ENCODE results near the gene PRDM16.

Gene PRDM16

DNA sequence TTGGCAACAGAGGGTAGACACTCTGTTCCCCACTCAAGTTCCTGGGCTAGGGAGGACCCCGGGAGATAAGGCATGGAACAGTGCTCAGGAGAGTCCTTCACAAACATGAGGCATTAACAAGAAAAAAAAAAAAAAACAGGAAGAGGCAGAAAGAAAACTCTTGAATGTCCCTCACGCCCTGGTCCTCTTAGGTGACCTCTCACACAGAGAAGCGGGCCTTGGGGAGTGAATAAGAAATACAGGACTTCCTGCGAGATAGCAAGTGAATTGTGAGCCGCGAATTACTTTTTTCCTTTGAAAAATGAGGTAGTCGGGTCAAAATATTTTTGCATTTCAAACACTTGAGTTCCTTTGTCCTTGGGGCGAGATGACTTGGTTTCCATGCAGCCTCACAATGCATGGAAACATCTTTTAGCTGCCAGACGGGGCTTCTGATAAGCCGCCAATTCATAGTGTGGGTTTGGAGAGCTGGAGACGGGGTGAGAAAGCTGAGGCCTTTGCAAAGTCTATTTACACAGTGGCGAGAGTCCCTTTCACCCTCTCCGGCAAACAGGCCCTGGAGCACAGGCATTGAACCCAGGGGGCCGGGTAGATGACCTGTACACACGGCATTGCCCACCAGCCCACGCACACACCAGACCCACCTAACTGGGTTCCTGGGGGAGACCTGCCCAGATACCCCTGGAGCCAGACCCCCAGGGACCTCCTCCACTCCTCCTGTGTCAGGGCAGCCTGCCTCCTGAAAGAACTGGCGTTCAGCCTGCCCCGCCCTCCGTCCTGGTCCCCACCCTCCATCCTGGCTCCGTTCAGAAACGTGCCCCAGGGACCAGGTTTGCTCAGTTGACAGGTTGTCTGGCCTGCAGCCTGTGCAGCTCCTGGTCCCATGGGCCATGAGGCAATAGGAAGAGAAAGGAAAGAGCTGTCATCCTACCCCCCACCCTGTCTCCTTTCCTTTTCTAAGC, 192.3 kb downstream of the PRDM16 start:
- no peak overlapping the region for H3K9ac ChIP-seq (ENCODE audit: low read depth, low read length)
- no peaks in the 10 kb centered on the region for H3K36me3 ChIP-seq (ENCODE audit: insufficient read depth, low read length)
- no peaks in the 10 kb centered on the region for H3K4me1 ChIP-seq (ENCODE audit: insufficient read depth, low read length)
- H3K9me3 ChIP-seq (ENCODE audit: control insufficient read depth, insufficient read depth, low read length): no peaks in the 10 kb centered on the region; the same call in 1 of the 2 replicates

DNA sequence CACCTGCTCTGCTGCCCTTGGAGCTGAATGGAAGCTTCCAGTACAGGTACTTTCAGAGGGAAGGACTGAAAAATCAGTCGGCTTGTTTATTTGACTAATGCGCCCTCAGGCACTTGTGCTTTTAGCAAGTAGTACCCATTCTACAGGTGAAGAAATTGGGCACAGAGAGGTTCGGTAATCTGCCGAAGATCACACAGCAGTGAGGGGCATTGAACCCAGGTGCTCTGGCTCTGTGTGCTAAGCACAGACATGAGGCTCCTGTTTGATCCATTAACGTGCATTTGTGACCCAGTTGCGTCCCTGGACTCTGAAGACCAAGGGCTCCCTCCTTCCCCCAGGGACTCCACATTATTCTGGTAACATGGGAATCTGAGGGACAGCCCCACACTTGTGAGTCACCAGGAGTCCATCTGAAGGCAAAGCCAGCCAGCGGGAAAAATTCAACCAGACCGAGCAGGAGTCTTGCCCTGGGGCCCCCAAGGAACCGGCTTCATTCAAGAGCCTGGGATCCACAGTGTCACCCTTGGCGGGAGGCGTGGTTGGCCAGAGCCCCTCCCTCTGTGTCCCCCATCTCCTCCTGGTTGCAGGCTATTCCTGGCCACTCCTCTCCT, 193.1 kb downstream of the PRDM16 start:
- Histone ChIP-seq H3K36me3 (ENCODE audit: insufficient read depth, low read length) (no peaks in the 10 kb centered on the region), H3K9ac (ENCODE audit: low read depth, low read length) (no peak overlapping the region), H3K4me1 (ENCODE audit: insufficient read depth, low read length) (no peaks in the 10 kb centered on the region), H3K9me3 (ENCODE audit: control insufficient read depth, insufficient read depth, low read length) (no peaks in the 10 kb centered on the region; the same call in 1 of the 2 replicates)

DNA sequence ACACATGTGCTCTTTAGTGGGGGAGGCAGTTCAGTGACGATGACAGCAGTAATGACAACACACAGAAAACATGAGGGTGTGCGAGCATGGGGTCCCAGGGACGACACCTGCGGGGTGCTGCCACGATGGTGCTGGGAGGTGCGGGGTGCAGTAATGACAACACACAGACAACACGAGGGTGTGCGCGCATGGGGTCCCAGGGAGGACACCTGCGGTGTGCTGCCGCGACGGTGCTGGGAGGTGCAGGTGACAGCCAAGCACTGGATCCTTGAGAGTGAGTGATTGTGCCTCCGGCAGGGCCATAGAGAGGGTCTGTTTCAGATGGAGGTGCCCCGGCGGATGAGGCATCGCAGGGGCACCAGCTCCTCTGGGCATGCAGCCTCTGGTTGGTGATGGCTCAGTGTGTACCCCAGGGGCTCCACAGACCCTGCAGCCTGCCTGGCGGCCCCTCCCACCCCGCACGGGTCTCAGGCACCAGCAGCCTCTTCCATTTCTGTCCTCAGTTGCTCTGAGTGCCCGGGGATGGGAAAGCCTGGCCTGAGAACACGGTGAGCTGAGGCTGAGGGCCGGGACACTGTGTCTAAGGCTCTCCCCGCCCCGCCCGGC, 193.8 kb downstream of the PRDM16 start:
- H3K4me1 ChIP-seq (ENCODE audit: insufficient read depth, low read length): no peaks in the 10 kb centered on the region
- H3K9me3 ChIP-seq (ENCODE audit: control insufficient read depth, insufficient read depth, low read length): no peaks in the 10 kb centered on the region
- no peak overlapping the region for H3K9ac ChIP-seq (ENCODE audit: low read depth, low read length)
- no peaks in the 10 kb centered on the region for H3K36me3 ChIP-seq (ENCODE audit: insufficient read depth, low read length)

DNA sequence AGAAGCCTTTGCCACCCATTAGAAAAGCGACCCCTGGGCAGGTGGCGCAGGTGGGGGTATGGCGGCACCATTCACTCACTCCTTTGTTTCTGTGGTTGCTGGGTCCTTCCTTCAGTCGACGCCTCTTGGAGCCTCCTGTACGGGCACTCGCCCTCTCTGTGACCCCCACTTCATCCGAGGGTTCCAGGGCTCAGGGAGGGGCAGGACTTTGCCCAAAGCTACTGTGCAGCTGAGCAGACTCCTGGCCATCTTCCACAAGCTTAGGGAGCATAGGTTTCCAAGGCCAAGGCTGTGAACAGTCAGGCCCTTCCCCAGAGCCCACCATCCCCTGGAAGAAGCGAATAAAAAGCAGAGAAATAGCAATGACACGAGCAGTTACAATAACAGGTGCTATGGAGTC, 194.8 kb downstream of the PRDM16 start:
- Histone ChIP-seq H3K9ac (ENCODE audit: low read depth, low read length) (no peak overlapping the region), H3K36me3 (ENCODE audit: insufficient read depth, low read length) (no peaks in the 10 kb centered on the region), H3K9me3 (ENCODE audit: control insufficient read depth, insufficient read depth, low read length) (no peaks in the 10 kb centered on the region), H3K4me1 (ENCODE audit: insufficient read depth, low read length) (no peaks in the 10 kb centered on the region)

DNA sequence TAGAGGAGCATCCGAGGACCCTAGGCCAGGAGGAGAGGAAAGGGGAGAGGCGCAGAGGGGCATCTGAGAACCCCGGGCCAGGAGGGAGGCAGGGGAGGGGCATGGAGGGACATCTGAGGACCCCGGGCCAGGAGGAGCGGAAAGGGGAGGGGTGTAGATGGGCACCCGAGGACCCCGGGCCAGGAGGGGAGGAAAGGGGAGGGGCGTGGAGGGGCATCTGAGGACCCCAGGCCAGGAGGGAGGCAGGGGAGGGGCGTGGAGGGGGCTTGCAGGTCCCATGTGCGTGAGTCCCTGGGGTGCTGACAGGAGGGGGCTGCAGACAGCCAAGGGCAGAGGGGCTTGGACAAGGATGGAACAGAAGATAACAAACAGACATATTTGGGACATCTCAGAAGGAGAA, 195.5 kb downstream of the PRDM16 start:
- no peaks in the 10 kb centered on the region for H3K4me1 ChIP-seq (ENCODE audit: insufficient read depth, low read length)
- no peaks in the 10 kb centered on the region for H3K36me3 ChIP-seq (ENCODE audit: insufficient read depth, low read length)
- no peaks in the 10 kb centered on the region for H3K9me3 ChIP-seq (ENCODE audit: control insufficient read depth, insufficient read depth, low read length)
- H3K9ac ChIP-seq (ENCODE audit: low read depth, low read length): no peak overlapping the region

DNA sequence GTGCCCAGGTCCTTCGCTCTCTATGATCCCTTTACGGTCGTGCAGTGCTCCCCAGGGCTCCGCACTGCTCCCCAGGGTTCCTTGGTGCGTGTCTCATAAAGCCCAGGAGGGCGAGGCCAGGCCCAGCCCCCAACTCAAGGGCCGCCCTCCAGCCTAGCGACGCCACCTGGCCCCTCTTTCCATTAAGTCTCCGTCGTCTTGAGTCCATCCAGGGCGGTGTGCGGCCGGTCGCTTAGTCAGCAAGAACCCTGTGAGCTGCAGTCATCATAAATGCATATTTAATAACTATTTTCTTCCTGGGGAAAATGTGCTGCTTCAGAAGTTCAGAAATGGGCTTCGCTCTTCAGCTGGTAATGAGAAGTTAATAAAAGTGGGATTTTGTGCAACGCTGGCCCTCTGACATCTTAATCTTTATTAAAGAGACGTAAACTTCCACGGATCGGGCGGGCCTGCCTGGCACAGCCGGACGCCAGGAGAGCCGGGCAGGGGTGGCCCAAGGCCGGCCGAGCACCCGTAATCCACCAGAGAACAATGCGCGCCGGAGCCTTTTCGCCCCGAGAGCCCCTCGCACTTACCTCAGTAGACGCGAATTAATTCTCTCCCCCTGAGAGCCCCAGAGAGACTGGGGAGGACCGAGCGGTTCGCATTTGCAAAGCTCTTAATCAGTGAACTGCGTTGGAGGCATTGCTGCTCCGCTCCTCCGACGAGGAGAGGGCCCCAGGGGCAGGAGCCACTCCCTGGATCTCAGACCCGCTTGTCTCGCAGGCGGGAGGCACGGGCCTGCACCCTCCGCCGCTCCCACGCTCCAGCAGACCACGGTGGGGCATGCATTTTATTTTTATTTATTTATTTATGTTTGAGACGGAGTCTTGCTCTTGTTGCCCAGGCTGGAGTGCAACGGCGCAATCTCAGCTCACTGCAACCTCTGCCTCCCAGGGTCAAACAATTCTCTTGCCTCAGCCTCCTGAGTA, 197.1 kb downstream of the PRDM16 start:
- H3K36me3 ChIP-seq (ENCODE audit: insufficient read depth, low read length): no peaks in the 10 kb centered on the region
- H3K9ac ChIP-seq (ENCODE audit: low read depth, low read length): no peak overlapping the region
- H3K4me1 ChIP-seq (ENCODE audit: insufficient read depth, low read length): no peaks in the 10 kb centered on the region
- H3K9me3 ChIP-seq (ENCODE audit: control insufficient read depth, insufficient read depth, low read length): no peaks in the 10 kb centered on the region

DNA sequence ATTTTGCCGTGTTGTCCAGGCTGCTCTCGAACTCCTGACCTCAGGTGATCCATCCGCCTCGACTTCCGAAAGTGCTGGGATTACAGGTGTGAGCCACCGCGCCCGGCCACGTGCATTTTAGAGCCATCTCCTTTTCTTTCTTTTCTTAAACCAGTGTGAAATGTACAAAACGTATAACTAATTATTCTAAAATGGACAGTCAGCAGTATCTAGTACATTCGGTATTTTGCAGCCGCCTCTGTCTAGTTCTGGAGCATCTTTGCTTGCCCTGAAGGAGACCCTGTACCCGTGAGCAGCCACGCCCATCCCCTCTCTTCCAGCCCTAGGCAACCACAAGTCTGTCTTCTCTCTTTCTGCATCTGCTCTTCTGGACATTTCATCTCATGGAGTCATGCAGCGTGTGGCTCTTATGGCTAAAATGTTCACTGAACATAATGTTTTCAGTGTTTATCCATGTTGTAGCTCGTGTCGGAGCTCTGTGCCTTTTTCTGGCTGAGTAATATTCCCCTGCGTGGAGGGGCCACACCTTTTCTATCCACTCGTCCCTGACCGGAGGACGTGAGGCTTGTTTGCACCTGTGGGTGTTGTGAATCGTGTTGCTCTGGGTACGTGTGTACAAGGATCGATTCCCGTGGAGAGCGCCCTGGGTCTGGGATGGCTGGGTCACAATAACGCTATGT, 198.0 kb downstream of the PRDM16 start:
- Histone ChIP-seq H3K36me3 (ENCODE audit: insufficient read depth, low read length) (no peaks in the 10 kb centered on the region), H3K4me1 (ENCODE audit: insufficient read depth, low read length) (no peaks in the 10 kb centered on the region), H3K9ac (ENCODE audit: low read depth, low read length) (no peak overlapping the region), H3K9me3 (ENCODE audit: control insufficient read depth, insufficient read depth, low read length) (no peaks in the 10 kb centered on the region)

DNA sequence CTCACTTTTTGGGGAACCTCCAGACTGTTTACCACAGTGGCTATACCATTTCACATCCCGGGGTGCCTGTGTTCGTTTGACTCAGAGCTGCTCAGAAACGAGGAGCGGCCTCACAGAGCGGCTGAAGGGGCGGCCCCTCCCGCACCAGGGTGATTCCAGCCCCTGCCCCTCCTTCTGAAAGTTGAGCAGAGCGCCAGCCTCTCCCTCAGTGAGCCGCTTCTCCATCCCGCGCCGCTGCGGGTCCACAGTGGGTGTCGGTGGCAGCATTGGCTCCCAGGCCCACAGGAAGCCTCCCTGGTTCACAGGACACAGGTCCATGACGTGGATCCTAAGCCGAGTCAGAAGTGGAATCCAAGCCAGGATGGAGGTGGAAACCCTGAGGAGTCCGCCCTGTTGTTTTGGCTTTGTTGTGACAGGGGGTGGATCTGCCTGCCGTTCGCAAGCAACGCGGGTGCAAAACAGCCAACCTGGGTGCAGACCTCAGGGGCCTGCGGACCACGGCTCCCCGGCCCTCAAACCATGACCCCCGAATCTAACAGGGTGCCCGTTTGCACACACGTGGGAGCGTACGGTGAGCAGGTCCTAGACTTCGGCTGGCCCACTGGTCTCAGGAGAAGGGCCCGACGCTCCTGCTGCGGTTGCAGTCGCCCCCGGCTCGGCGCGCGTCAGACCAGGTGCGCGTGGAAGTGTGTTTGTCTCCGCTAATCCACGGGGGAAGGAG, 198.7 kb downstream of the PRDM16 start:
- Histone ChIP-seq H3K36me3 (ENCODE audit: insufficient read depth, low read length) (no peaks in the 10 kb centered on the region), H3K9ac (ENCODE audit: low read depth, low read length) (no peak overlapping the region)

DNA sequence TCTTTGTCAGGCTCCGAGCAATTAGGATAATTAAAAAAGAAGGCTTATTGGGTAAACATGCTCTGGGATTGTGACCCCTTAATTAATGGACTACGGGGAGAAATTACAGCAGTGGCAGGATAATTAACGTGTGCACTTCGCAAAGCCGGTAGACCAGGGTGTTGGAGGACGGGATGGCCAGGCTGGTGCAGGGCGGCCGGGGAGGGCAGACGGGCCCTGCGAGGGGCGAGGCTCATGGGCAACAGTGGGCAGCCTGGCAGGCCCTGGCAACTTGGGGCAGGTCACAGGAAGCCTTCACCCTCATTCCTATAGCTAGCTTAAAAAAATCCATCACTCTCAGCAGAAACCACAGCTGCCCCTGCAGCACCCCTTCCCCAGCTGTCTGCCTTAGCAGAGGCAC, 199.3 kb downstream of the PRDM16 start:
- H3K4me1 ChIP-seq (ENCODE audit: insufficient read depth, low read length): no peaks in the 10 kb centered on the region

More for the DNA sequence above, 198.7 kb downstream of the PRDM16 start:
- Histone ChIP-seq H3K4me1 (ENCODE audit: insufficient read depth, low read length) (no peaks in the 10 kb centered on the region), H3K9me3 (ENCODE audit: control insufficient read depth, insufficient read depth, low read length) (no peaks in the 10 kb centered on the region)

DNA sequence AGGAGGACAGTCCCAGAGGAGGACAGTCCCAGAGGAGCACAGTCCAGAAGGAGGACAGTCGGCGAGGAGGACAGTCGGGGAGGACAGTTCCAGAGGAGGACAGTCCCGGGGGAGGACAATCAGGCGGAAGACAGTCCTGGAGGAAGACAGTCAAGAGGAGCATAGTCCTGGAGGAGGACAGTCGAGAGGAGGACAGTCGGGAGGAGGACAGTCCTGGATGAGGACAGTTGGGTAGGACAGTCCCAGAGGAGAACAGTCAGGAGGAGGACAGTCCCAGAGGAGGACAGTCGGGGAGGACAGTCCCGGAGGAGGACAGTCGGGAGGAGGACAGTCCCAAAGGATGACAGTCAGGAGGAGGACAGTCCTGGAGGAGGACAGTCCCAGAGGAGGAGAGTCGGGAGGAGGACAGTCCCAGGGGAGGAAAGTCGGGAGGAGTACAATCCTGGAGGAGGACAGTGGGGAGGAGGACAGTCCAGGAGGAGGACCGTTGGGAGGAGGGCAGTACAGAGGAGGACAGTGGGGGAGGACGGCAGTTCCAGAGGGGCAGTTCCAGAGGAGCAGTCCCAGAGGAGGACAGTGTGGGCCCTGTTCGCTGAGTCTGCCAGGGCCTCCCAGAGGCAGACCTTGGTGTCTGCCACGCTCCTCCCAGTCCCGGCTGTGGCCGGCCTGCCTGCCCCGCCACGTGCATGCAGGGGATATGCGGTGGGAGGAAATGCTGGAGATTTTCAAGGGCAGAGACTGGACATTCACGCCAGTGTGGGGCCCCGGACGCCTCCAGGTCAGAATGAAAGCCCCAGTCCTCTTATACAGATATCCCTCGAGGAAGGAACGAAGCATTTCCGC, 201.6 kb downstream of the PRDM16 start:
- Histone ChIP-seq H3K36me3 (ENCODE audit: insufficient read depth, low read length) (no peaks in the 10 kb centered on the region), H3K9ac (ENCODE audit: low read depth, low read length) (no peak overlapping the region), H3K9me3 (ENCODE audit: control insufficient read depth, insufficient read depth, low read length) (no peaks in the 10 kb centered on the region)

More for the DNA sequence above, 199.3 kb downstream of the PRDM16 start:
- no peaks in the 10 kb centered on the region for H3K9me3 ChIP-seq (ENCODE audit: control insufficient read depth, insufficient read depth, low read length)
- H3K9ac ChIP-seq (ENCODE audit: low read depth, low read length): no peak overlapping the region
- H3K36me3 ChIP-seq (ENCODE audit: insufficient read depth, low read length): no peaks in the 10 kb centered on the region

DNA sequence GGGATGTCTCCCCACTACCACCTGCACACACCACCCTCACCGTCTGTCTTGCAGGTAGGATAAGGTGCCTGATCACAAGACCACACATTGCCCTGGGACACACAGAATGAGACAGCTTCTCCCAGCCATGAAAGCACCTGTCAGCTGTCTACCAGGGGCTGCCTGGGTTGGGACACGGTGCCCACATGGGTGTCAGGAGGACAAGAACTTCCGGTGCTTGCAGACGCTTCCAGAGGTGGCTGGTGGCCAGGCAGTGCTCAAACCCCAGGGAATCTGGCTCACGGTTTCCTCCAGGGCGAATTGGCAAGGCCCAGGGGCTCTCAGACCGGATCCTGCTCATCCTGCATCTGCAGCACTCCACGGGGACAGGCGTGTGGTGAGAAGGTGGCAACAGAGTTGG, 202.9 kb downstream of the PRDM16 start:
- Histone ChIP-seq H3K36me3 (ENCODE audit: insufficient read depth, low read length) (no peaks in the 10 kb centered on the region), H3K9ac (ENCODE audit: low read depth, low read length) (no peak overlapping the region), H3K9me3 (ENCODE audit: control insufficient read depth, insufficient read depth, low read length) (no peaks in the 10 kb centered on the region), H3K4me1 (ENCODE audit: insufficient read depth, low read length) (no peaks in the 10 kb centered on the region)

More for the DNA sequence above, 201.6 kb downstream of the PRDM16 start:
- H3K4me1 ChIP-seq (ENCODE audit: insufficient read depth, low read length): no peaks in the 10 kb centered on the region

DNA sequence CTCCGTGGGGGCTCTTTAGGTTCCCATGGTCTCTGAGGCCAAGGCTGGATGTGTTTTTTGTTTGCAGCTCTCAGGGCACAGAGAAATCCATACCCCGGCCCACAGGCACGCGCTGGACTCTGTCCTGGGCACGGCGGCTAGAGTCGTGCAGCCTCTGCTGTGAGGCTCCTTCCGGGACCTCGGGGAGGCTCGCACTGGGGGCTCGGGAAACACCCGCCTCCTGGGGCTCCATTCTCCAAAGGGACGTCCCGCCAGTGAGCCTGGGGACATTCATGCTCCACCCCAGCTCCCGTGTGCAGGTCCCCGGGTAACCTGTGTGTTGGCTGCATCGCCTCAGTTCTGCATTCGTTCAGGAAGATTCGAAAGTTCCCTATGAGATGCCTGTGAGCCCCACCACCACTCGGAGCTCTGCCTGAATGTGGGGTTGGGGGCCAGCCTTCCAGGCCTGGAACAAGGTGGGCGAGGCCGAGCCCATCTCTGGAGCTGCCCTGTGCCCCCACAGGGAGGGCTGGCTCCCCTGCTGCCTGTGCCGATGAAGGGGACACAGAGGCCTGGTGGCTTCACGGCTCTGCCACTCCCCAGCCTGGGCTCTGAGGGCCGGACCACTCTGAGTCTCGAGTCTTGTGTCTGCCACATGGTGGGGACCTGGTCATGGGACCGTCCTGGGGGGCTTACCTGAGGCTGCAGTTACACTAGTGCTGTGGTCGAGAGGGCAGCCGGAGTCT, 203.5 kb downstream of the PRDM16 start:
- H3K4me1 ChIP-seq (ENCODE audit: insufficient read depth, low read length): no peaks in the 10 kb centered on the region
- H3K9ac ChIP-seq (ENCODE audit: low read depth, low read length): no peak overlapping the region
- H3K9me3 ChIP-seq (ENCODE audit: control insufficient read depth, insufficient read depth, low read length): no peaks in the 10 kb centered on the region
- H3K36me3 ChIP-seq (ENCODE audit: insufficient read depth, low read length): no peaks in the 10 kb centered on the region
